PC-9 (cell line): Measurements from ENCODE around the gene IFNAR2. TPM values are rescaled to one million over a fixed set of nuclear protein-coding genes. Genes with fewer than 3 reads are reported as not detected.
"Not testable (repeated sequence)": the region's sequence is repeated elsewhere in the genome, so short reads cannot be mapped to it uniquely, and the experiment has no call there.

Source experiments
- BruUV-seq: library from RNA; stranded (reverse); fragments of 400-500 nt; replicated peaks from 2 replicates; lab custom pipeline; 2021; lab: Mats Ljungman, UMichigan
- CTCF ChIA-PET: fragments of 300-600 bp; sonication (Branson Sonifier 250); formaldehyde crosslinking; loops from one replicate; lab custom pipeline; 2022; ENCODE audit warnings: antibody characterized with exemption; lab: Charles Lee
- POLR2A ChIA-PET: fragments of 300-600 bp; sonication (Branson Sonifier 250); formaldehyde crosslinking; loops from one replicate; lab custom pipeline; 2022; ENCODE audit warnings: antibody characterized with exemption; ENCODE audit not compliant: unreplicated experiment; lab: Charles Lee
- DNase-seq, 2 experiments: peaks; one replicate each; pipeline versions ENCODE4 v3.0.0 to v3.0.0-alpha.2; 2015 to 2022; ENCODE audit warnings: mixed read lengths in 1 of 2
- H2AFZ ChIP-seq: fragments of 200-600 bp; sonication (generic); 2 replicates; pipeline ENCODE4 v1.8.1; 2017; ENCODE audit warnings: antibody characterized with exemption
- H3F3A ChIP-seq: fragments of 200-600 bp; sonication (generic); 2 replicates; pipeline ENCODE4 v1.8.1; 2017; ENCODE audit warnings: antibody characterized with exemption, mild to moderate bottlenecking, low read depth; ENCODE audit not compliant: insufficient read depth
- H3K27ac ChIP-seq: fragments of 200-600 bp; sonication (generic); 2 replicates; pipeline ENCODE4 v1.6.1; 2016; ENCODE audit warnings: mixed run types
- H3K27me3 ChIP-seq: fragments of 200-600 bp; sonication (generic); 2 replicates; pipeline ENCODE4 v1.6.1; 2016; ENCODE audit warnings: low read depth, mixed run types; ENCODE audit not compliant: insufficient read depth
- H3K36me3 ChIP-seq: fragments of 200-600 bp; sonication (generic); 2 replicates; pipeline ENCODE4 v1.6.1; 2016; ENCODE audit warnings: low read depth, mixed run types
- H3K4me1 ChIP-seq: fragments of 200-600 bp; sonication (generic); replicated peaks from 2 replicates; pipeline ENCODE4 v1.6.1; 2016; ENCODE audit warnings: mixed run types; ENCODE audit not compliant: insufficient read depth
- H3K4me2 ChIP-seq: fragments of 200-600 bp; sonication (generic); 2 replicates; pipeline ENCODE4 v1.6.1; 2017; ENCODE audit warnings: mixed run types
- H3K4me3 ChIP-seq: fragments of 200-600 bp; sonication (generic); 2 replicates; pipeline ENCODE4 v1.6.1; 2016; ENCODE audit warnings: mixed run types
- H3K79me2 ChIP-seq: fragments of 200-600 bp; sonication (generic); 2 replicates; pipeline ENCODE4 v1.6.1; 2017; ENCODE audit warnings: low read depth, mixed run types
- H3K9me2 ChIP-seq: fragments of 200-600 bp; sonication (generic); 2 replicates; pipeline ENCODE4 v1.8.1; 2017; ENCODE audit warnings: mild to moderate bottlenecking; ENCODE audit not compliant: insufficient read depth
- H3K9me3 ChIP-seq: fragments of 200-600 bp; sonication (generic); 2 replicates; pipeline ENCODE4 v1.8.1; 2016; ENCODE audit warnings: low read depth; ENCODE audit not compliant: insufficient read depth
- H4K20me1 ChIP-seq: fragments of 200-600 bp; sonication (generic); 2 replicates; pipeline ENCODE4 v1.8.1; 2017; ENCODE audit not compliant: insufficient read depth
- EZH2 ChIP-seq: fragments of 200-600 bp; sonication (generic); IDR thresholded peaks from 2 replicates; pipeline ENCODE4 v1.8.0; 2017; ENCODE audit warnings: antibody characterized with exemption, low read depth
- intact Hi-C: fragments of 100-400 bp; cut with micrococcal nuclease; formaldehyde crosslinking; loops from one replicate; pipeline ENCODE4 v1.10.0; 2022; ENCODE audit not compliant: unreplicated experiment
- total RNA-seq: library from RNA; stranded (reverse); gene quantifications from 2 replicates; pipeline ENCODE4 v1.2.3, GENCODE V29; 2021
- TF ChIP-seq, protein P1 (sequence below): fragments of 200-600 bp; sonication (generic); conservative IDR thresholded peaks from 2 replicates; pipeline ENCODE4 v1.6.1; 2017; ENCODE audit warnings: mixed run types, antibody characterized with exemption, mild to moderate bottlenecking, moderate library complexity

The IFNAR2 gene
- total RNA-seq, 1 experiment from 2014 or later: 10.3 TPM

DNA sequence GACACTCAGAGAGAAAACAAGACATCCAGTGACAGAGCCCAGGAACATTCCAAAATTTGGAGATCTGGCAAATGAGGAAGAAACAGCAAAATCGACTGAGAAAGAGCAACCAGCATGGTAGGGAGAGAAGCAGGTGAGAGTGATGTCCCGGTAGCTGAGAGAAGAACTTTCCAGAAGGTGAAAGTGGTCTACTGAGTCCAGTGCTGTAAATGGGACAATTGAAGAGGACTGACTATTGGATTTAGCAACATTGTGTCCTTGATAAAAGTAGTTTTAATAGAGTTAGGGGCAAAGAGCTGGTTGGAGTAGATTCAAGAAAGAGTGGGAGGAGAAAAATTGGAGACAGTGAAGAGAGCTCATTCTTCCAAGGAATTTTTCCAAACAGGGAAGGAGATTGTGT lies 21.4 kb downstream of the IFNAR2 start:
- Histone ChIP-seq H3K27ac (no peak overlapping the region), H3K27me3 (no peaks in the 10 kb centered on the region), H3K9me3 (no peaks in the 10 kb centered on the region), H3K79me2 (no peaks in the 10 kb centered on the region), H2AFZ (no peak overlapping the region), H3K4me3 (no peak overlapping the region), H3F3A (no peaks in the 10 kb centered on the region), H3K4me2 (no peak overlapping the region), H3K9me2 (no peaks in the 10 kb centered on the region), H4K20me1 (no peaks in the 10 kb centered on the region), H3K36me3 (no peaks in the 10 kb centered on the region; the same call in 1 of the 2 replicates), H3K4me1 (no peaks in the 10 kb centered on the region)
- CTCF ChIA-PET: no interaction called here
- DNase-seq: no peak
- TF ChIP-seq, protein P1, sequence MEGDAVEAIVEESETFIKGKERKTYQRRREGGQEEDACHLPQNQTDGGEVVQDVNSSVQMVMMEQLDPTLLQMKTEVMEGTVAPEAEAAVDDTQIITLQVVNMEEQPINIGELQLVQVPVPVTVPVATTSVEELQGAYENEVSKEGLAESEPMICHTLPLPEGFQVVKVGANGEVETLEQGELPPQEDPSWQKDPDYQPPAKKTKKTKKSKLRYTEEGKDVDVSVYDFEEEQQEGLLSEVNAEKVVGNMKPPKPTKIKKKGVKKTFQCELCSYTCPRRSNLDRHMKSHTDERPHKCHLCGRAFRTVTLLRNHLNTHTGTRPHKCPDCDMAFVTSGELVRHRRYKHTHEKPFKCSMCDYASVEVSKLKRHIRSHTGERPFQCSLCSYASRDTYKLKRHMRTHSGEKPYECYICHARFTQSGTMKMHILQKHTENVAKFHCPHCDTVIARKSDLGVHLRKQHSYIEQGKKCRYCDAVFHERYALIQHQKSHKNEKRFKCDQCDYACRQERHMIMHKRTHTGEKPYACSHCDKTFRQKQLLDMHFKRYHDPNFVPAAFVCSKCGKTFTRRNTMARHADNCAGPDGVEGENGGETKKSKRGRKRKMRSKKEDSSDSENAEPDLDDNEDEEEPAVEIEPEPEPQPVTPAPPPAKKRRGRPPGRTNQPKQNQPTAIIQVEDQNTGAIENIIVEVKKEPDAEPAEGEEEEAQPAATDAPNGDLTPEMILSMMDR: no peak
- TF ChIP-seq EZH2: no peak
- BruUV-seq: no TSS peak
- intact Hi-C loops: no loop called here
- POLR2A ChIA-PET: no interaction called here

DNA sequence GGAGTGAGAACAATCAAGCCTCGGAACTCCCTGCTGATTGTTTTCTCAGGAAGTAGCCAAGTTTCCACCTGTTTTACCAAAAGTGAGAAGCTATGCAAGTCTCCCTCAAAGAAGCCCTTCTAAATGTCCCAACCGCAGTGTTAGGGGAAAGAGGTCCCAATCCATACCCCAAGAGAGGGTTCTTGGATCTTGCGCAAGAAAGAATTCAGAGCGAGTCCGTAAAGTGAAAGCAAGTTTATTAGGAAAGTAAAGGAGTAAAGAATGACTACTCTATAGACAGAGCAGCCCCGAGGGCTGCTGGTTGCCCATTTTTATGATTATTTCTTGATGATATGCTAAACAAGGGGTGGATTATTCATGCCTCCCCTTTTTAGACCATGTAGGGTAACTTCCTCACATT lies 23.6 kb downstream of the IFNAR2 start:
- H3K36me3 ChIP-seq, H3K9me3 ChIP-seq, H4K20me1 ChIP-seq, POLR2A ChIA-PET, H3K4me1 ChIP-seq, CTCF ChIA-PET, DNase-seq, BruUV-seq, H3K79me2 ChIP-seq, H3K27ac ChIP-seq, intact Hi-C loops, H3K9me2 ChIP-seq, H3K4me2 ChIP-seq, H3K4me3 ChIP-seq, H2AFZ ChIP-seq, H3F3A ChIP-seq, H3K27me3 ChIP-seq: not testable (repeated sequence)

DNA sequence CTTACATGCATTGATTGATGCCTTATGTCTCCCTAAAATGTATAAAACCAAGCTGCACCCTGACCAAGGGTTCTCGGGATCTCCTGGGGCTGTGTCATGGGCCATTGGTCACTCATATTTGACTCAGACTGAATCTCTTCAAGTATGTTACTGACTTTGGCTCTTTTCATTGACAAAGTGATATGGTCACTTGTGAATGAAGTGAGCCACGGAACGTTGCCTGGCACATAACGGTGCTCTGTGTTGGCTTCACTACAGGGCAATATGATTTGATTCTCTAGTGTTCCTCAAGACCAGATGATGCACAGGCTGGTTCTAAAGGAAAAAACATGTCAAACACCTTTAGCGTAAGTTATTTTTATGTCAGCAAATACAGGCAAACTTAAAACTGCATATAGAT lies 25.0 kb downstream of the IFNAR2 start:
- H3K27ac ChIP-seq: no peak overlapping the region
- H3K9me2 ChIP-seq: no peaks in the 10 kb centered on the region
- no peaks in the 10 kb centered on the region for H3K27me3 ChIP-seq
- no peaks in the 10 kb centered on the region for H3F3A ChIP-seq
- no peaks in the 10 kb centered on the region for H4K20me1 ChIP-seq
- ChIA-PET POLR2A (interaction anchor here (0.6 kb wide), 1 partner anchor 70 kb away, joined by 3 read pairs; the partner anchor contains the start of gene IFNAR1), CTCF (no interaction called here)
- H3K4me2 ChIP-seq: no peak overlapping the region
- no peak overlapping the region for H2AFZ ChIP-seq
- H3K4me3 ChIP-seq: no peak overlapping the region
- H3K9me3 ChIP-seq: no peaks in the 10 kb centered on the region
- no peak for DNase-seq
- TF ChIP-seq, protein P1: no peak
- no peak for TF ChIP-seq EZH2
- intact Hi-C loops: no loop called here
- no peaks in the 10 kb centered on the region for H3K79me2 ChIP-seq
- H3K36me3 ChIP-seq: no peaks in the 10 kb centered on the region; the same call in 1 of the 2 replicates
- no TSS peak for BruUV-seq
- no peaks in the 10 kb centered on the region for H3K4me1 ChIP-seq

DNA sequence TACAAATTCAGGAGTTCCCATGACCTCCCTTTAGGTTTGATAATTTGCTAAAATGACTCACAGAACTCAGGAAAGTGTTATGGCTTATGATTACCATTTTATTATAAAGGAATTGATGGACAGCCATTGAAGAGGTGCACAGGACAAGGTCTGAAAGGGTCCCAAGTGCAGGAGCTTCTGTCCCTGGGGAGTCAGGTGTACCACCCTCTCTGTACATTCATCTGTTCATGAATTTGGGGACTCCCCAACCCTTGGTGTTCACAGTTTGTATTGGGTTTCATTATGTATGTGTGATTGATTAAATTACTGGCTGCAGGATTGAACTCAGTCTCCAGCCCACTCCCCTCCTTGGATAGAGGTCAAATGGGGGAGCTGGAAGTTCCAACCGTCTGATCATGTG lies 25.7 kb downstream of the IFNAR2 start:
- no peak for DNase-seq
- no peaks in the 10 kb centered on the region for H3K9me3 ChIP-seq
- H3K4me2 ChIP-seq: no peak overlapping the region
- no peak overlapping the region for H3K4me3 ChIP-seq
- no peaks in the 10 kb centered on the region; the same call in 1 of the 2 replicates for H3K36me3 ChIP-seq
- no peak overlapping the region for H3K27ac ChIP-seq
- no peaks in the 10 kb centered on the region for H3K4me1 ChIP-seq
- BruUV-seq: no TSS peak
- H4K20me1 ChIP-seq: no peaks in the 10 kb centered on the region
- POLR2A ChIA-PET: no interaction called here
- TF ChIP-seq, protein P1: no peak
- TF ChIP-seq EZH2: no peak
- H3K9me2 ChIP-seq: no peaks in the 10 kb centered on the region
- H2AFZ ChIP-seq: no peak overlapping the region
- CTCF ChIA-PET: no interaction called here
- H3K27me3 ChIP-seq: no peaks in the 10 kb centered on the region
- intact Hi-C loops: no loop called here
- H3F3A ChIP-seq: no peaks in the 10 kb centered on the region
- H3K79me2 ChIP-seq: no peaks in the 10 kb centered on the region
